Measurements from ENCODE around the gene ADAM10. TPM values are rescaled to one million over a fixed set of nuclear protein-coding genes. Genes with fewer than 3 reads are reported as not detected.

Gene ADAM10
- total and polyA plus RNA-seq, 2 of the 8 experiments (the other 6 are each of a cell fraction or from before 2014, with no cell fraction given), result 46.5 to 163 TPM

GRCh38 chr15:58742022-58742813, 7.3 kb downstream of the ADAM10 start:
- Histone ChIP-seq H2BK12ac (ENCODE audit: low read depth, low read length) (no peak overlapping the region), H3K4me1 (replicated peaks in 1 of 4; ENCODE audit: control insufficient read depth in 3 of 4, insufficient read depth in 4 of 4, low read length in 3 of 4) (peaks cover 2 to 6% (median 5%) of the 10 kb centered on the region in 4 experiments), H2BK120ac (replicated peaks; ENCODE audit: low read depth, low read length) (no peak overlapping the region), H3K4me3 (ENCODE audit: extremely low read depth in 1 of 4, insufficient read depth in 2 of 4, low read depth in 3 of 4, low read length in 4 of 4) (no peak overlapping the region), H4K8ac (ENCODE audit: extremely low read depth, insufficient read depth, low read length) (no peak overlapping the region), H3K56ac (replicated peaks; ENCODE audit: insufficient read length, low read depth, low read length) (no peak overlapping the region), H3K79me2 (ENCODE audit: control insufficient read depth in 1 of 2, insufficient read depth in 2 of 2, low read length in 2 of 2) (peaks cover 23 to 95% of the 10 kb centered on the region in 2 experiments; a peak in 3 of 4 replicates), H3K9ac (replicated peaks in 1 of 4; ENCODE audit: extremely low read depth in 1 of 4, low read depth in 3 of 4, low read length in 3 of 4) (no peak overlapping the region), H3K4ac (replicated peaks; ENCODE audit: insufficient read length, low read depth, low read length) (no peak overlapping the region), H3K27me3 (replicated peaks in 1 of 4; ENCODE audit: control insufficient read depth in 3 of 4, extremely low read depth in 1 of 4, insufficient read depth in 3 of 4, low read length in 3 of 4) (no peaks in the 10 kb centered on the region), H3K14ac (ENCODE audit: insufficient read length) (no peak overlapping the region), H2BK15ac (ENCODE audit: low read length) (no peak overlapping the region), H3K79me1 (ENCODE audit: low read depth, low read length) (peaks cover 2% of the 10 kb centered on the region; the same call in 1 of the 2 replicates), H3K27ac (ENCODE audit: low read depth, low read length) (no peak overlapping the region), H3K18ac (ENCODE audit: extremely low read depth, low read length) (no peak overlapping the region), H3K9me3 (ENCODE audit: insufficient read depth in 2 of 2, low read depth in 1 of 2, low read length in 1 of 2) (no peaks in the 10 kb centered on the region), H2BK20ac (ENCODE audit: low read length) (no peak overlapping the region), H2AFZ (ENCODE audit: low read length) (no peak overlapping the region), H3K23me2 (ENCODE audit: low read depth, low read length) (no peaks in the 10 kb centered on the region), H3K36me3 (ENCODE audit: control insufficient read depth in 2 of 4, insufficient read depth in 4 of 4, low read length in 3 of 4) (no peaks in the 10 kb centered on the region), H4K91ac (replicated peaks; ENCODE audit: insufficient read length, low read length) (no peak overlapping the region), H4K5ac (ENCODE audit: insufficient read length, low read depth, low read length) (no peak overlapping the region), H2BK5ac (ENCODE audit: low read depth, low read length) (no peak overlapping the region), H4K20me1 (replicated peaks in 1 of 2; ENCODE audit: control insufficient read depth in 1 of 2, insufficient read depth in 2 of 2, low read length in 2 of 2) (peaks cover 15 to 24% of the 10 kb centered on the region in 2 experiments), H2AK5ac (ENCODE audit: low read depth, low read length) (no peak overlapping the region), H3K23ac (ENCODE audit: insufficient read length) (no peak overlapping the region), H3K4me2 (ENCODE audit: insufficient read depth in 1 of 2, low read depth in 2 of 2, low read length in 2 of 2) (no peak overlapping the region)
- FAIRE-seq, result no peak
- 86% methylated on average over 8 of the region's 8 CpGs; no CpG with 5 or more reads in 1 of the 2 experiments for WGBS, 2 experiments (ENCODE audit: extremely low coverage in 1 of 2, insufficient coverage in 1 of 2, insufficient read length in 1 of 2, insufficient replicate concordance in 2 of 2, low coverage in 1 of 2, low lambda C conversion rate in 2 of 2, missing lambda C conversion rate in 1 of 2)
- CTCF ChIA-PET (ENCODE audit: partially characterized antibody), result interaction anchor here (1.4 kb wide), 1 partner anchor 9 kb away, joined by 4 read pairs; no protein-coding TSS in a partner anchor
- POLR2A ChIA-PET (ENCODE audit: partially characterized antibody), result interaction anchor here (1.2 to 1.3 kb wide), 2 partner anchors 8 to 57 kb away, joined by 3 to 4 read pairs; partner anchors contain the start of gene ADAM10
- TF ChIP-seq JUND (IDR thresholded peaks at IDR 0.05; ENCODE audit: low read length), result no peak
- TF ChIP-seq YY1 (IDR thresholded peaks at IDR 0.05; ENCODE audit: low read depth, low read length), result no peak
- no peak for TF ChIP-seq PHF8 (conservative IDR thresholded peaks at IDR 0.05; ENCODE audit: low read depth, low read length)
- no peak for TF ChIP-seq KDM4A (IDR thresholded peaks at IDR 0.05; ENCODE audit: low read depth, low read length, severe bottlenecking)
- TF ChIP-seq SP2 (IDR thresholded peaks at IDR 0.05; ENCODE audit: low read length), result no peak
- no peak for DNase-seq (ENCODE audit: low read depth in 1 of 2, low spot score in 2 of 2)

Measured in H1 (cell line).